Activated B cell treated with CpG ODN at 0.5 μM for 24 hours (primary cell): ENCODE measurements around the gene CEACAM8. TPM values are rescaled to one million over a fixed set of nuclear protein-coding genes. Genes with fewer than 3 reads are reported as not detected.

Experiments used
- ATAC-seq: fragments of 200-7000 bp; cut with Tn5 transposase; one replicate; pipeline ENCODE4 v1.10.0; 2021; ENCODE audit warnings: low read depth, mild to moderate bottlenecking, moderate library complexity
- CTCF ChIA-PET: fragments of 350-600 bp; sonication (Branson Sonifier 250); formaldehyde crosslinking; loops from one replicate; lab custom pipeline; 2021; ENCODE audit warnings: antibody characterized with exemption; lab: Charles Lee
- POLR2A ChIA-PET: fragments of 350-600 bp; sonication (Branson Sonifier 250); formaldehyde crosslinking; loops from one replicate; lab custom pipeline; 2021; ENCODE audit warnings: antibody characterized with exemption; lab: Charles Lee
- DNase-seq: peaks from one replicate; pipeline ENCODE4 v3.0.0; 2022
- H3K27ac Mint-ChIP-seq: one replicate; pipeline ENCODE4 v1.8.0; 2020; ENCODE audit warnings: mixed read lengths
- H3K27me3 Mint-ChIP-seq: one replicate; pipeline ENCODE4 v1.8.0; 2021; ENCODE audit warnings: mixed read lengths
- H3K36me3 Mint-ChIP-seq: one replicate; pipeline ENCODE4 v1.8.0; 2021; ENCODE audit warnings: low read depth, mixed read lengths
- H3K4me1 Mint-ChIP-seq: one replicate; pipeline ENCODE4 v1.8.0; 2021; ENCODE audit warnings: mixed read lengths
- H3K4me3 Mint-ChIP-seq: one replicate; pipeline ENCODE4 v1.8.0; 2020; ENCODE audit warnings: mild to moderate bottlenecking, mixed read lengths
- H3K9me3 Mint-ChIP-seq: one replicate; pipeline ENCODE4 v1.8.0; 2020; ENCODE audit warnings: mixed read lengths
- intact Hi-C: fragments of 100-400 bp; cut with micrococcal nuclease; formaldehyde crosslinking; loops from one replicate; pipeline ENCODE4 v1.15.1; 2024
- total RNA-seq: library from RNA; stranded (reverse); gene quantifications from 2 replicates; pipeline ENCODE4 v1.2.3, GENCODE V29; 2022
- TF ChIP-seq, protein P1 (sequence below): fragments of 200-600 bp; IDR thresholded peaks from one replicate; pipeline ENCODE4 v1.8.0; 2022; ENCODE audit warnings: antibody characterized with exemption, mild to moderate bottlenecking

CEACAM8 gene
- total RNA-seq, 1 donor from 2014 or later = not detected

DNA sequence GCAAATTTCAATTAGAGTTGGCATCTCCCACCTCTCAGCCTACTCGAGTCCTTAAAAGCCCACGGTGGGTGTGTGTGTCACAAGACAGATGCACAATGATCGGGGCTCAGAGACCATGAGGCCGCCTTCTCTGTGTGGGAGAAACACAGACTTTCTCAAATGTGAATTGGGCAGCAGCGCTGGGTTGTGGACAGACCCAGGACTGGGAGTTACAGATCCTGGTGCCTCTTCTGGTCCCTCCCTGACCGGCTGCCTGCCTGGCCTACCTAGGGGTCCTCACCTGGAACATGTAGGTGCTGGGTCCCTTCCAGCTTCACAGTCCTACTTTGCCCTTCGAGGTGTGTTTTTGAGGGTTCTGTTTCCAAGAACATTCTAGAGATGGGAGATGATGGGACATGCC is 4.9 kb downstream of the CEACAM8 start:
- Mint-ChIP-seq H3K36me3 (no peaks in the 10 kb centered on the region), H3K27ac (no peak overlapping the region), H3K4me3 (no peak overlapping the region), H3K4me1 (no peaks in the 10 kb centered on the region), H3K27me3 (peaks cover 16% of the 10 kb centered on the region), H3K9me3 (no peaks in the 10 kb centered on the region)
- intact Hi-C loops = no loop called here
- TF ChIP-seq, protein P1, sequence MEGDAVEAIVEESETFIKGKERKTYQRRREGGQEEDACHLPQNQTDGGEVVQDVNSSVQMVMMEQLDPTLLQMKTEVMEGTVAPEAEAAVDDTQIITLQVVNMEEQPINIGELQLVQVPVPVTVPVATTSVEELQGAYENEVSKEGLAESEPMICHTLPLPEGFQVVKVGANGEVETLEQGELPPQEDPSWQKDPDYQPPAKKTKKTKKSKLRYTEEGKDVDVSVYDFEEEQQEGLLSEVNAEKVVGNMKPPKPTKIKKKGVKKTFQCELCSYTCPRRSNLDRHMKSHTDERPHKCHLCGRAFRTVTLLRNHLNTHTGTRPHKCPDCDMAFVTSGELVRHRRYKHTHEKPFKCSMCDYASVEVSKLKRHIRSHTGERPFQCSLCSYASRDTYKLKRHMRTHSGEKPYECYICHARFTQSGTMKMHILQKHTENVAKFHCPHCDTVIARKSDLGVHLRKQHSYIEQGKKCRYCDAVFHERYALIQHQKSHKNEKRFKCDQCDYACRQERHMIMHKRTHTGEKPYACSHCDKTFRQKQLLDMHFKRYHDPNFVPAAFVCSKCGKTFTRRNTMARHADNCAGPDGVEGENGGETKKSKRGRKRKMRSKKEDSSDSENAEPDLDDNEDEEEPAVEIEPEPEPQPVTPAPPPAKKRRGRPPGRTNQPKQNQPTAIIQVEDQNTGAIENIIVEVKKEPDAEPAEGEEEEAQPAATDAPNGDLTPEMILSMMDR = no peak
- ATAC-seq (no peak), DNase-seq (no peak)
- ChIA-PET CTCF (no interaction called here), POLR2A (no interaction called here)

DNA sequence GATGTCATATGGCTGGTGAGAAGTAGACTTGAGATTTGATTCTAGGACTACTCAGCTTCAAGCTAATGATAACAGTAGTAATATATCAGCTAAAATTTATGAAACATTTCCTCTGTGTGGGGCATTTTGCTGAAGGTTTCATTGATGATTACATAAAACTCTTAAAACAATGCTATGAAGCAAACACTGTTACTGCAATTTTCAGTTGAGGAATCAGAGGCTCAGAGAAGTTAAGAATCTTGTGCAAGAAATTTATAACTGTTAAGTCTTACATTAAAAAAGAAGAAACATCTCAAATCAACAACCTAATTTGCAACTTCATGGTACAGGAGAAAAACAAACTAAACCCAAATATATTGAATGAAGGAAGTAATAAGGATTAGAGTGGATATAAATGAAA is 10.3 kb downstream of the CEACAM8 start:
- TF ChIP-seq, protein P1 = no peak
- DNase-seq = no peak
- intact Hi-C loops = no loop called here
- H3K36me3 Mint-ChIP-seq = no peaks in the 10 kb centered on the region
- ChIA-PET POLR2A (no interaction called here), CTCF (interaction anchor here (1.0 kb wide), 1 partner anchor 12 kb away, joined by 3 read pairs; no protein-coding TSS in a partner anchor)
- H3K4me3 Mint-ChIP-seq = no peak overlapping the region
- ATAC-seq = no peak
- H3K4me1 Mint-ChIP-seq = no peaks in the 10 kb centered on the region
- peaks cover 17% of the 10 kb centered on the region for H3K27me3 Mint-ChIP-seq
- no peaks in the 10 kb centered on the region for H3K9me3 Mint-ChIP-seq
- H3K27ac Mint-ChIP-seq = no peak overlapping the region

DNA sequence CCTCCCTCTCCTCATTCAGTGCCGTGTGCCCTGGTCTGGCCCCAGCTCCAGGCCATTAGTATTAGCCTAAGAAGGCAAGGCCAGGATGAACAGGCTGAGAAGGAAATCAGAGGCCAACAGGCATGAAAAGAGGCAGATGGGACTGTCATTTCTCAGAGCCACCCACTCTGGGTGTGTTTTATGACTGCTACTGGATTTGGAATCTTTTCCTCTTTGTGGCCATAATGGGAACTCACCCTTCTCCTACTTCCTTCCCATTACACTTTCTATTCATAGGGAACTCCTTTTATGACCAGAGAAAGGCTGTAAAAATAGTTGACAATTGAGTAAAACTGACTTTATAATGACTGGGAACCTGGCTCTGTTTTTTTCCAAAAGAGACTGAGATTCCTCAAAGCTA is 17.7 kb downstream of the CEACAM8 start:
- peaks cover 29% of the 10 kb centered on the region for H3K4me1 Mint-ChIP-seq
- no peaks in the 10 kb centered on the region for H3K36me3 Mint-ChIP-seq
- H3K27me3 Mint-ChIP-seq = no peaks in the 10 kb centered on the region
- H3K27ac Mint-ChIP-seq = peak overlapping the region; percentile 62
- no peaks in the 10 kb centered on the region for H3K9me3 Mint-ChIP-seq
- ChIA-PET CTCF (interaction anchor here (1.0 kb wide), 1 partner anchor 19 kb away, joined by 3 read pairs; no protein-coding TSS in a partner anchor), POLR2A (no interaction called here)
- ATAC-seq = no peak
- no peak for DNase-seq
- no peak overlapping the region for H3K4me3 Mint-ChIP-seq
- TF ChIP-seq, protein P1 = no peak
- intact Hi-C loops = no loop called here

DNA sequence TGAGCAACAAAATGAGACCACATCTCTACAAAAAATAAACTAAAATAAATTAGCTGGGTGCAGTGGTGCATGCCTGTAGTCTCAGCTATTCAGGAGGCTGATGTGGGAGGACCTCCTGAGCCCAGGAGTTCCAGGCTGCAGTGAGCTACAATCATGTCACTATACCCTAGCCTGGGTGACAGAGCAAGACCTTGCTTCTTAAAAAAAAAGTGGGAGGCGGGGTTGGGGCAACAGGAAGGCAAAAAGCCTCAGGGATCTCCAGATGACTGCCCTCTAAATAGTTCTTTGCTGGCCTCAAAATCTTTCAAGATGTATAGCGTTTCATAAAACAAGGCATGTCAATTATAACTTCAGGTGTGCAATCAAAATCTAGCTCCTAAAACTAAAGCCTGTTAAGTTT is 18.5 kb downstream of the CEACAM8 start:
- CTCF ChIA-PET = interaction anchor here (1.0 kb wide), 1 partner anchor 20 kb away, joined by 3 read pairs; no protein-coding TSS in a partner anchor

DNA sequence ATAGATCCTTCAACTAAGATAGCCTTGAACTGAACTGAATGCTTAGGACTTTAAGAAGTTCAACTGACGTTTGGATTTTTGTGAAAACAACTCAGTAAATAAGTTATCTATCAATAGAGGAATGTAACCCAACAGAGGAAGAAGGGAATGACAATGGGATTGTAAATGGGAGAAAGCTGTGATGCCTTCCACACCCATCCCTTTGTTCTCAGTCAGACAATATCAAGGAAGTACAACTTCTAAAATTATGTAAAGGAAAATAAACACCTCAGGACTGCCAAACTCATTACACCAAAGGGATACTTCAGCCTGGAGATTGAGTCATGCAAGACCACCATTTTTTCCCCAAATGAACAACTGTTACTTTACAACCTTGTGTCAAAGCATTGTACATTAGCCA is 21.1 kb downstream of the CEACAM8 start:
- no peak overlapping the region for H3K27ac Mint-ChIP-seq
- no peaks in the 10 kb centered on the region for H3K27me3 Mint-ChIP-seq
- H3K36me3 Mint-ChIP-seq = no peaks in the 10 kb centered on the region
- ChIA-PET POLR2A (no interaction called here), CTCF (interaction anchor here (1.2 kb wide), 1 partner anchor 23 kb away, joined by 5 read pairs; no protein-coding TSS in a partner anchor)
- intact Hi-C loops = no loop called here
- ATAC-seq = no peak
- H3K4me3 Mint-ChIP-seq = no peak overlapping the region
- no peak for DNase-seq
- no peaks in the 10 kb centered on the region for H3K9me3 Mint-ChIP-seq
- TF ChIP-seq, protein P1 = no peak
- peaks cover 34% of the 10 kb centered on the region for H3K4me1 Mint-ChIP-seq

More for the DNA sequence above, 18.5 kb downstream of the CEACAM8 start:
- Mint-ChIP-seq H3K27ac (peak overlapping the region; percentile 62), H3K4me3 (peak overlapping the region; percentile 36), H3K4me1 (peaks cover 29% of the 10 kb centered on the region), H3K36me3 (no peaks in the 10 kb centered on the region), H3K9me3 (no peaks in the 10 kb centered on the region), H3K27me3 (no peaks in the 10 kb centered on the region)
- intact Hi-C loops = no loop called here
- DNase-seq (no peak), ATAC-seq (peak; percentile 61)
- TF ChIP-seq, protein P1 = no peak
- POLR2A ChIA-PET = interaction anchor here (0.5 kb wide), 1 partner anchor 211 kb away, joined by 10 read pairs; no protein-coding TSS in a partner anchor
